Liver (tissue), 9 donors: Measurements from ENCODE around the gene CUBN. TPM values are rescaled to one million over a fixed set of nuclear protein-coding genes. Genes with fewer than 3 reads are reported as not detected.

Experiments used
- DNase-seq: peaks from one replicate; pipeline ENCODE4 v3.0.0-alpha.2; 2017; ENCODE audit warnings: low spot score
- H3K27ac ChIP-seq, 2 donors: one replicate each; pipeline ENCODE4 v1.7.0; 2013; ENCODE audit warnings: inconsistent platforms in 2 of 2, low read length in 2 of 2, control low read depth in 1 of 2, low read depth in 1 of 2, mild to moderate bottlenecking in 1 of 2
- H3K27me3 ChIP-seq, 4 donors: one replicate each; pipeline versions ENCODE4 v1.6.1 to v1.7.0; 2013; ENCODE audit warnings: low read length in 3 of 4, inconsistent platforms in 1 of 4, mild to moderate bottlenecking in 1 of 4, moderate library complexity in 1 of 4; ENCODE audit not compliant: control insufficient read depth in 4 of 4, insufficient read depth in 4 of 4
- H3K36me3 ChIP-seq, 4 donors: one replicate each; pipeline versions ENCODE4 v1.6.1 to v1.7.0; 2013; ENCODE audit warnings: low read length in 3 of 4, mild to moderate bottlenecking in 3 of 4, low read depth in 1 of 4, moderate library complexity in 1 of 4; ENCODE audit not compliant: control insufficient read depth in 4 of 4, insufficient read depth in 3 of 4
- H3K4me1 ChIP-seq, 4 donors: one replicate each; pipeline versions ENCODE4 v1.6.1 to v1.7.0; 2013; ENCODE audit warnings: low read length in 3 of 4, mild to moderate bottlenecking in 3 of 4, moderate library complexity in 1 of 4; ENCODE audit not compliant: control insufficient read depth in 4 of 4, insufficient read depth in 4 of 4
- H3K4me3 ChIP-seq, 3 donors: one replicate each; pipeline versions ENCODE4 v1.6.1 to v1.7.0; 2013; ENCODE audit warnings: low read length in 3 of 3, control low read depth in 1 of 3, low read depth in 1 of 3, mild to moderate bottlenecking in 1 of 3
- H3K9ac ChIP-seq, 2 donors: one replicate each; pipeline ENCODE4 v1.7.0; 2013; ENCODE audit warnings: low read length in 2 of 2, mild to moderate bottlenecking in 2 of 2, moderate library complexity in 2 of 2, control low read depth in 1 of 2, low read depth in 1 of 2
- H3K9me3 ChIP-seq, 4 donors: one replicate each; pipeline versions ENCODE4 v1.6.1 to v1.7.0; 2013; ENCODE audit warnings: low read length in 3 of 4; ENCODE audit not compliant: control insufficient read depth in 4 of 4
- EGR1 ChIP-seq, 2 donors: IDR thresholded peaks; 2 replicates each; pipeline ENCODE4 v1.6.1; 2016 to 2018; ENCODE audit warnings: antibody characterized with exemption in 2 of 2, low read depth in 2 of 2
- FOXA1 ChIP-seq: IDR thresholded peaks from 2 replicates; pipeline ENCODE4 v1.6.1; 2016; ENCODE audit warnings: antibody characterized with exemption
- FOXA2 ChIP-seq: IDR thresholded peaks from 2 replicates; pipeline ENCODE4 v1.6.1; 2016; ENCODE audit warnings: antibody characterized with exemption
- GABPA ChIP-seq, 2 donors: IDR thresholded peaks in 1 of 2; conservative IDR thresholded peaks in 1 of 2; 2 replicates each; pipeline ENCODE4 v1.6.1; 2016; ENCODE audit warnings: antibody characterized with exemption in 2 of 2, mild to moderate bottlenecking in 1 of 2, moderate library complexity in 1 of 2
- HNF4A ChIP-seq, 2 donors: conservative IDR thresholded peaks; 2 replicates each; pipeline ENCODE4 v1.6.1; 2016; ENCODE audit warnings: antibody characterized with exemption in 2 of 2, mild to moderate bottlenecking in 2 of 2
- HNF4G ChIP-seq: IDR thresholded peaks from 2 replicates; pipeline ENCODE4 v1.6.1; 2016; ENCODE audit warnings: antibody characterized with exemption
- NR2F2 ChIP-seq: IDR thresholded peaks from 2 replicates; pipeline ENCODE4 v1.6.1; 2016; ENCODE audit warnings: antibody characterized with exemption
- RAD21 ChIP-seq, 2 donors: IDR thresholded peaks; 2 replicates each; pipeline ENCODE4 v1.6.1; 2016; ENCODE audit warnings: antibody characterized with exemption in 2 of 2, mild to moderate bottlenecking in 2 of 2
- RXRA ChIP-seq, 2 donors: IDR thresholded peaks; 2 replicates each; pipeline ENCODE4 v1.6.1; 2017 to 2018; ENCODE audit warnings: antibody characterized with exemption in 2 of 2, mild to moderate bottlenecking in 1 of 2
- SP1 ChIP-seq: IDR thresholded peaks from 2 replicates; pipeline ENCODE4 v1.6.1; 2018; ENCODE audit warnings: antibody characterized with exemption, mild to moderate bottlenecking
- TAF1 ChIP-seq: conservative IDR thresholded peaks from 2 replicates; pipeline ENCODE4 v1.6.1; 2016; ENCODE audit warnings: antibody characterized with exemption, mild to moderate bottlenecking
- YY1 ChIP-seq: IDR thresholded peaks from 2 replicates; pipeline ENCODE4 v1.6.1; 2016; ENCODE audit warnings: antibody characterized with exemption, mild to moderate bottlenecking
- WGBS: extraction: QIAGEN DNeasy Blood & Tissue Kit; methylation state at CpG from one replicate; pipeline ENCODE4 v1.1.7; 2013; 5-methylcytosine and 5-hydroxymethylcytosine counted together
- polyA plus RNA-seq, 2 donors: library from polyadenylated mRNA; stranded (reverse) in 1 of 2; unstranded in 1 of 2; fragments of 200-250 nt in 1 of 2; fragments of >200 nt in 1 of 2; fragmentation: Nextera tagmentation in 1 of 2; extraction: Ambion mirVana in 1 of 2; gene quantifications; one replicate each; pipeline versions ENCODE4 v1.2.1 to v1.2.3, GENCODE V29; 2013 to 2015
- total RNA-seq, 2 donors: library from RNA; depleted of rRNA; stranded (reverse); fragments of >200 nt; gene quantifications; one replicate each; pipeline ENCODE4 v1.2.3, GENCODE V29; 2014
- TF ChIP-seq, protein P1 (sequence below): fragments of 150-350 bp; IDR thresholded peaks from 2 replicates; pipeline ENCODE4 v1.5.1; 2017; ENCODE audit warnings: improper control_type of control experiment, low read depth, low read length; ENCODE audit not compliant: missing input control
- TF ChIP-seq, protein P2 (sequence below): IDR thresholded peaks from 2 replicates; pipeline ENCODE4 v1.6.1; 2016; ENCODE audit warnings: antibody characterized with exemption, mild to moderate bottlenecking
- TF ChIP-seq, protein P3 (sequence below): IDR thresholded peaks from 2 replicates; pipeline ENCODE4 v1.6.1; 2016; ENCODE audit warnings: antibody characterized with exemption
- TF ChIP-seq, protein P4 (sequence below): IDR thresholded peaks from 2 replicates; pipeline ENCODE4 v1.6.1; 2016; ENCODE audit warnings: antibody characterized with exemption
- donor health status: healthy.
- donor health status: healthy.
- donor health status: healthy.
- donor health status: healthy.
- donor health status: healthy.

Gene CUBN
- total and polyA plus RNA-seq, 4 donors, result 0.01 to 0.67 (median 0.30) TPM

DNA sequence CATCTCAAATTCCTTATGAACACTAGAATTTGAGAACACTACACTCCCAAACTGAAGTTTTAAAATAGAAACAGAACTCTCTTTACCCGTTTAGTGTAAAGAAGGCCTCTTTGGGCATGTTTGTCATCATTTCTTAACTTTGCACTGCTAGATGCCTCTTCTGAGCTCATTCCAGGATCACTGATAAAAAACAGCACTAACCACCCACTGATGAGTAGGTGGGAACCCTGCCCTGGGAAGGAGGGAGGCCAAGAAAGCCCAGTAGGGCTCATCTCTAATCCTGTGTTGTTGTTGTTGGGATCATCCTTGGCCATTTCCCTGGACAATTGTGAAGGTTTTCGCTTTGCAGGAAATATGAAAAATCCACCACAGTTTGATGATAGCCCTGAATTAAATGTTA is 68.2 kb downstream of the CUBN start:
- Histone ChIP-seq H3K4me3 (no peak overlapping the region), H3K4me1 (no peaks in the 10 kb centered on the region), H3K9ac (no peak overlapping the region), H3K9me3 (no peaks in the 10 kb centered on the region), H3K27ac (no peak overlapping the region), H3K27me3 (no peaks in the 10 kb centered on the region), H3K36me3 (no peaks in the 10 kb centered on the region)
- TF ChIP-seq HNF4A (conservative IDR thresholded peaks at IDR 0.05) (no peak), SP1 (no peak), NR2F2 (no peak), FOXA2 (no peak), YY1 (no peak), RXRA (IDR thresholded peaks at IDR 0.05) (no peak), HNF4G (no peak), EGR1 (IDR thresholded peaks at IDR 0.05; ENCODE audit: low read depth in 2 of 2) (no peak)
- TF ChIP-seq, protein P1, sequence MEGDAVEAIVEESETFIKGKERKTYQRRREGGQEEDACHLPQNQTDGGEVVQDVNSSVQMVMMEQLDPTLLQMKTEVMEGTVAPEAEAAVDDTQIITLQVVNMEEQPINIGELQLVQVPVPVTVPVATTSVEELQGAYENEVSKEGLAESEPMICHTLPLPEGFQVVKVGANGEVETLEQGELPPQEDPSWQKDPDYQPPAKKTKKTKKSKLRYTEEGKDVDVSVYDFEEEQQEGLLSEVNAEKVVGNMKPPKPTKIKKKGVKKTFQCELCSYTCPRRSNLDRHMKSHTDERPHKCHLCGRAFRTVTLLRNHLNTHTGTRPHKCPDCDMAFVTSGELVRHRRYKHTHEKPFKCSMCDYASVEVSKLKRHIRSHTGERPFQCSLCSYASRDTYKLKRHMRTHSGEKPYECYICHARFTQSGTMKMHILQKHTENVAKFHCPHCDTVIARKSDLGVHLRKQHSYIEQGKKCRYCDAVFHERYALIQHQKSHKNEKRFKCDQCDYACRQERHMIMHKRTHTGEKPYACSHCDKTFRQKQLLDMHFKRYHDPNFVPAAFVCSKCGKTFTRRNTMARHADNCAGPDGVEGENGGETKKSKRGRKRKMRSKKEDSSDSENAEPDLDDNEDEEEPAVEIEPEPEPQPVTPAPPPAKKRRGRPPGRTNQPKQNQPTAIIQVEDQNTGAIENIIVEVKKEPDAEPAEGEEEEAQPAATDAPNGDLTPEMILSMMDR, result no peak
- TF ChIP-seq, protein P2, sequence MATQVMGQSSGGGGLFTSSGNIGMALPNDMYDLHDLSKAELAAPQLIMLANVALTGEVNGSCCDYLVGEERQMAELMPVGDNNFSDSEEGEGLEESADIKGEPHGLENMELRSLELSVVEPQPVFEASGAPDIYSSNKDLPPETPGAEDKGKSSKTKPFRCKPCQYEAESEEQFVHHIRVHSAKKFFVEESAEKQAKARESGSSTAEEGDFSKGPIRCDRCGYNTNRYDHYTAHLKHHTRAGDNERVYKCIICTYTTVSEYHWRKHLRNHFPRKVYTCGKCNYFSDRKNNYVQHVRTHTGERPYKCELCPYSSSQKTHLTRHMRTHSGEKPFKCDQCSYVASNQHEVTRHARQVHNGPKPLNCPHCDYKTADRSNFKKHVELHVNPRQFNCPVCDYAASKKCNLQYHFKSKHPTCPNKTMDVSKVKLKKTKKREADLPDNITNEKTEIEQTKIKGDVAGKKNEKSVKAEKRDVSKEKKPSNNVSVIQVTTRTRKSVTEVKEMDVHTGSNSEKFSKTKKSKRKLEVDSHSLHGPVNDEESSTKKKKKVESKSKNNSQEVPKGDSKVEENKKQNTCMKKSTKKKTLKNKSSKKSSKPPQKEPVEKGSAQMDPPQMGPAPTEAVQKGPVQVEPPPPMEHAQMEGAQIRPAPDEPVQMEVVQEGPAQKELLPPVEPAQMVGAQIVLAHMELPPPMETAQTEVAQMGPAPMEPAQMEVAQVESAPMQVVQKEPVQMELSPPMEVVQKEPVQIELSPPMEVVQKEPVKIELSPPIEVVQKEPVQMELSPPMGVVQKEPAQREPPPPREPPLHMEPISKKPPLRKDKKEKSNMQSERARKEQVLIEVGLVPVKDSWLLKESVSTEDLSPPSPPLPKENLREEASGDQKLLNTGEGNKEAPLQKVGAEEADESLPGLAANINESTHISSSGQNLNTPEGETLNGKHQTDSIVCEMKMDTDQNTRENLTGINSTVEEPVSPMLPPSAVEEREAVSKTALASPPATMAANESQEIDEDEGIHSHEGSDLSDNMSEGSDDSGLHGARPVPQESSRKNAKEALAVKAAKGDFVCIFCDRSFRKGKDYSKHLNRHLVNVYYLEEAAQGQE, result no peak
- WGBS, result 84% methylated on average over 2 of the region's 2 CpGs
- no peak for DNase-seq

DNA sequence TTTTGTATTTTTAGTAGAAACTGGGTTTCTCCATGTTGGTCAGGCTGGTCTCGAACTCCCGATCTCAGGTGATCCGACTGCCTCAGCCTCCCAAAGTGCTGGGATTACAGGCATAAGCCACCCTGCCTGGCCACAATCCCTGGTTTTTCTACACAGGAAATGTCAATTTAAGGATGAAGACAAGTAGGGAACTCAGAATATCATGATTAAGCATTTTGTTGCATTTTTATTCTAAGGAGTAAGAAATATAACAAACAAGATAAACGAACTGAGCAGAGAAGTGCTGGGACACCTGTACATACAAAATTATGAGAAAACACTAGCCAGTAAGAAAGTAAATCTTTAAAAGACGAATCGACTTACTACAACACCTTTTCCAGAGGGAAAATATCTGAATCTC is 69.3 kb downstream of the CUBN start:
- no peaks in the 10 kb centered on the region for H3K36me3 ChIP-seq
- no peak overlapping the region for H3K9ac ChIP-seq
- H3K4me1 ChIP-seq, result no peaks in the 10 kb centered on the region
- DNase-seq, result no peak
- no peaks in the 10 kb centered on the region for H3K9me3 ChIP-seq
- no peak for TF ChIP-seq RAD21 (IDR thresholded peaks at IDR 0.05)
- TF ChIP-seq, protein P3, sequence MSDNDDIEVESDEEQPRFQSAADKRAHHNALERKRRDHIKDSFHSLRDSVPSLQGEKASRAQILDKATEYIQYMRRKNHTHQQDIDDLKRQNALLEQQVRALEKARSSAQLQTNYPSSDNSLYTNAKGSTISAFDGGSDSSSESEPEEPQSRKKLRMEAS, result no peak
- no peak for TF ChIP-seq FOXA1
- no peak for TF ChIP-seq FOXA2
- TF ChIP-seq EGR1 (IDR thresholded peaks at IDR 0.05; ENCODE audit: low read depth in 2 of 2), result no peak
- no peak for TF ChIP-seq TAF1
- TF ChIP-seq, protein P4, sequence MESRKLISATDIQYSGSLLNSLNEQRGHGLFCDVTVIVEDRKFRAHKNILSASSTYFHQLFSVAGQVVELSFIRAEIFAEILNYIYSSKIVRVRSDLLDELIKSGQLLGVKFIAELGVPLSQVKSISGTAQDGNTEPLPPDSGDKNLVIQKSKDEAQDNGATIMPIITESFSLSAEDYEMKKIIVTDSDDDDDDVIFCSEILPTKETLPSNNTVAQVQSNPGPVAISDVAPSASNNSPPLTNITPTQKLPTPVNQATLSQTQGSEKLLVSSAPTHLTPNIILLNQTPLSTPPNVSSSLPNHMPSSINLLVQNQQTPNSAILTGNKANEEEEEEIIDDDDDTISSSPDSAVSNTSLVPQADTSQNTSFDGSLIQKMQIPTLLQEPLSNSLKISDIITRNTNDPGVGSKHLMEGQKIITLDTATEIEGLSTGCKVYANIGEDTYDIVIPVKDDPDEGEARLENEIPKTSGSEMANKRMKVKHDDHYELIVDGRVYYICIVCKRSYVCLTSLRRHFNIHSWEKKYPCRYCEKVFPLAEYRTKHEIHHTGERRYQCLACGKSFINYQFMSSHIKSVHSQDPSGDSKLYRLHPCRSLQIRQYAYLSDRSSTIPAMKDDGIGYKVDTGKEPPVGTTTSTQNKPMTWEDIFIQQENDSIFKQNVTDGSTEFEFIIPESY, result no peak
- TF ChIP-seq GABPA (IDR thresholded peaks at IDR 0.05 in 1 of 2, conservative IDR thresholded peaks at IDR 0.05 in 1 of 2), result no peak
- no peaks in the 10 kb centered on the region for H3K27me3 ChIP-seq
- H3K4me3 ChIP-seq, result no peak overlapping the region
- 80% methylated on average over 6 of the region's 6 CpGs for WGBS
- no peak overlapping the region for H3K27ac ChIP-seq
